SK-N-MC (cell line): ENCODE measurements around the gene F2RL3.

ENCODE experiments used
- EZH2 ChIP-seq: fragments of 200-600 bp; sonication (generic); IDR thresholded peaks from one replicate; pipeline ENCODE4 v1.6.1; 2017; ENCODE audit warnings: antibody characterized with exemption
- FOXP2 ChIP-seq: optimal IDR thresholded peaks from 2 replicates; pipeline ENCODE3; 2011; ENCODE audit warnings: mild to moderate bottlenecking, moderate library complexity; ENCODE audit not compliant: insufficient read depth; ENCODE audit errors: extremely low read length, control extremely low read depth
- POLR2AphosphoS5 ChIP-seq: IDR thresholded peaks from 2 replicates; pipeline ENCODE4 v1.6.1; 2012; ENCODE audit warnings: mild to moderate bottlenecking, low read depth, low read length, borderline replicate concordance

- TF ChIP-seq POLR2AphosphoS5, result no peak
- no peak for TF ChIP-seq EZH2
- no peak for TF ChIP-seq FOXP2
These were observed 41.4 kb upstream of the F2RL3 start for GRCh38 chr19:16847430-16847829.
